Sigmoid colon (tissue), 3 donors: ENCODE results near the gene RBM6.

ENCODE experiments used
- POLR2A ChIP-seq, 2 donors: fragments of 450-650 bp; IDR thresholded peaks; one replicate each; pipeline ENCODE4 v1.6.1; 2016; ENCODE audit warnings: antibody characterized with exemption in 2 of 2, mild to moderate bottlenecking in 2 of 2, moderate library complexity in 2 of 2
- TF ChIP-seq, protein P1 (sequence below), 4 experiments: fragments of 450-650 bp in 3 of 4; fragments of 200-600 bp in 1 of 4; IDR thresholded peaks; one replicate each; pipeline ENCODE4 v1.5.1; 2016 to 2019; ENCODE audit warnings: antibody characterized with exemption in 4 of 4, mild to moderate bottlenecking in 3 of 4, moderate library complexity in 2 of 4

DNA sequence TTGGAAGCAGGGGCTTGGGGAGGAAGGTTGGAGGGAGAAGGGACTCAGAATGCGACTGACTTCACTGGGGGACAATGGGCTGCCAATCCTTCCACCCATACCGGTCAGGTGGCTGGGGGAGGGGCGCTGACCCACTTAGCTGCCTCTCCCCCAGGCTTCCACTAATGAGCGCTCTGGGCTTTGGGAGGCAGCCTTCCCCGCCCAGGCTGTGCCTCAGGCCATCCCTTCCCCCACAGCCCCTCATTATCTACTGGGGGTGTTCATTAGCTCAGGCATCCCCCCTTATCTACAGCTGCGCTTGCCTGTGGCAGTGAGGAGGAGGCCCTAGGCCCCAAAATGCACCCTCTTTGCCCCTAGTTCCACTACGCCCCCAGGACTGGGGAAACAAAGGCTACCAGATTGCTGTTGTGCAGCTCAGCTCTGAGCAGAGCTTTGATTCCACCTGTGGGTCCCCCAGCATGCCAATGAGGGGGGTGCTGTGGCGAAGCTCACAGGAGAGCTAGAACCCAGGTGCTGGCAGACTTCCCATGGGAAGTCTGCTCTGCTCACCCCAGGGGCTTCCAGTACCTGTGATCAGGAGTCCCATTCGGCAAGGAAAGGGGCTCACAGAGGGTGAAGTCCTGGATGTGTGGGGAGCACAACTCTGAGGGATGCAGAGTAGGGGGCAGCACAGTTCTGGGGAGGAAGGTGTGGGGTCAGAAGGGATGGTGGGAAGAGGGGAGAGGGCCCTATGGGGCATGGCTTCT, 185.8 kb downstream of the RBM6 start:
- TF ChIP-seq, protein P1, sequence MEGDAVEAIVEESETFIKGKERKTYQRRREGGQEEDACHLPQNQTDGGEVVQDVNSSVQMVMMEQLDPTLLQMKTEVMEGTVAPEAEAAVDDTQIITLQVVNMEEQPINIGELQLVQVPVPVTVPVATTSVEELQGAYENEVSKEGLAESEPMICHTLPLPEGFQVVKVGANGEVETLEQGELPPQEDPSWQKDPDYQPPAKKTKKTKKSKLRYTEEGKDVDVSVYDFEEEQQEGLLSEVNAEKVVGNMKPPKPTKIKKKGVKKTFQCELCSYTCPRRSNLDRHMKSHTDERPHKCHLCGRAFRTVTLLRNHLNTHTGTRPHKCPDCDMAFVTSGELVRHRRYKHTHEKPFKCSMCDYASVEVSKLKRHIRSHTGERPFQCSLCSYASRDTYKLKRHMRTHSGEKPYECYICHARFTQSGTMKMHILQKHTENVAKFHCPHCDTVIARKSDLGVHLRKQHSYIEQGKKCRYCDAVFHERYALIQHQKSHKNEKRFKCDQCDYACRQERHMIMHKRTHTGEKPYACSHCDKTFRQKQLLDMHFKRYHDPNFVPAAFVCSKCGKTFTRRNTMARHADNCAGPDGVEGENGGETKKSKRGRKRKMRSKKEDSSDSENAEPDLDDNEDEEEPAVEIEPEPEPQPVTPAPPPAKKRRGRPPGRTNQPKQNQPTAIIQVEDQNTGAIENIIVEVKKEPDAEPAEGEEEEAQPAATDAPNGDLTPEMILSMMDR (IDR thresholded peaks at IDR 0.05), result no peak
- no peak for TF ChIP-seq POLR2A (IDR thresholded peaks at IDR 0.05)
